Activated CD4-positive, alpha-beta T cell treated with anti-CD3 and anti-CD28 coated beads, Interleukin-2, amount 50 U/mL, for 24 hours (primary cell): ENCODE results near the gene NPC1.
"Not testable (repeated sequence)": the region's sequence is repeated elsewhere in the genome, so short reads cannot be mapped to it uniquely, and the experiment has no call there.

Source experiments
- DNase-seq, 2 donors: peaks; one replicate each; pipeline ENCODE4 v3.0.0-alpha.2; 2020; ENCODE audit warnings: low read depth in 1 of 2, low spot score in 1 of 2

Gene NPC1

GRCh38 chr18:23577521-23577920 is 8.8 kb downstream of the NPC1 start:
- not testable (repeated sequence) for DNase-seq

- DNase-seq = no peak
Measured at GRCh38 chr18:23575309-23575651, 11.0 kb downstream of the NPC1 start.

- no peak for DNase-seq
Measured at GRCh38 chr18:23574611-23575308, 11.5 kb downstream of the NPC1 start.

DNA sequence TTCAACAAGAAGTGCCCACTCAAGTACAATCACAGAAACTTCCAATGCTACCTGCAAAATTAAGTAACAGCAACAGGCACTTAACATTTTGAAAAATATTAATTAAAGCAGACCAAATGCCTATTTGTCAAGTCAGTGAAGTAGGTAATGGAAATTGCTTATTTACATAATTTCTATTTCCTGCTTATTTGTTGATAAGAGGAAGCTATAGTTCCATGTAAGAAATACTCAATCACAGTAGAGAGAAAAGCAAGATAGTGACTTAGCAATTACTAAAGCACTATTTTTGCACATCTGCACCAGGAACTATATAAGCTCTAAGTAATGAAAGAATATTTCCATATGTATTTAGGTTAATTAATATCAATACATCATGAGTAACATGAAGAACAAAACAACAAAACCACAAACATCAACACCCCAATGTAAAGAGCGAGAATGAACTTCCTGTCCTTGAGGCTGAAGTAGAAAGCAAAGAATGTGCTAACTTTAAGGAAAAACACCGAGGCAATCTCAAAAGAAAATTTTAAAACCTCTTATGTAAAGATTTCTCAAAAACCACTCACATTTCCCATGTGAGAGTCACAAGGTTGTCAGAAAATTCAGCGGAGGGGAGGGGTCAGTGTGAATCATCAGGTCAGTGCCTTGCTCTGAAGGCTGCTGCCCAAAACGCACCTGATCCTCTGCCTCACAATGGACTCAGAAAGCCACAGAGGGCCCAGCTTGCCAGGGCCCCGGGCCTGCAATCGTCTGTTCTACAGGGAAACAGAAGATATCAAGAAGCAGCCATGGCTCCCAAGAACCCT is 12.5 kb downstream of the NPC1 start:
- DNase-seq = peak in 1 of 2 donors; percentile 17

- no peak for DNase-seq
Measured at GRCh38 chr18:23573020-23573419, 13.3 kb downstream of the NPC1 start.

DNA sequence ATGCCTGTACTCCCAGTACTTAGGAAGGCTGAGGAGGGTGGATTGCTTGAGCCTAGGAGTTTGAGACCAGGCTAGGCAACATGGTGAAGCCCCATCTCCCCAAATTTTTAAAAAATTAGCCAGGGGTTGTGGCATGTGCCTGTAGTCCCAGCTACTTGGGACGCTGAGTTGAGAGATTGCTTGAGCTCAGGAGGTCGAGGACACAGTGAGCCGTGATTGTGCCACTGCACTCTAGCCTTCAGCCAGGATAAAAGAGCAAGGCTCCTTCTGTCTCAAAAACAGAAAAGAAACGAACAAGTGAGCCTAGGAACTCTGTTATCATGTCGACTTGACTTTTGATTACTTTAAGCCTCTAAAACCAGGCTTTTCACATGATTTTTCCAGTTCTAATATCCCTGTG is 13.7 kb downstream of the NPC1 start:
- no peak for DNase-seq

DNA sequence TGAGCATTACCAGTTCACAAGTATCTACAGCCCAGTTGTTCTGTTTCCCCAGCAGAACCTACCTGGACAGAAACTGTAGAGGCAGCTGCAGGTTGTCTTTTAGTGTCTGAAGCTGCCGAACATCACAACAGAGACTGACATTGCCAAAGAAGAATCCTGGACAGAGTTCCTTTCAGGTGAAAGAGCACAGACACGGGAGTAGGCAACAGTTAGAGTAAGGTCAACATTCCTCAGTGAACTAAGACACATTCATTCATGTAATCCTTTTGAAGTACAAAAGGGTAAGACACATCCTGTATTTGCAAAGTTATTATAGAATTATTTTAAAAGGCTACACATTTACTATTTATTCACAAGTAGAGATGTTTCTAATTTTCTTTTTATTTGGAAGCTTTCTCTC is 14.3 kb downstream of the NPC1 start:
- DNase-seq = no peak

DNA sequence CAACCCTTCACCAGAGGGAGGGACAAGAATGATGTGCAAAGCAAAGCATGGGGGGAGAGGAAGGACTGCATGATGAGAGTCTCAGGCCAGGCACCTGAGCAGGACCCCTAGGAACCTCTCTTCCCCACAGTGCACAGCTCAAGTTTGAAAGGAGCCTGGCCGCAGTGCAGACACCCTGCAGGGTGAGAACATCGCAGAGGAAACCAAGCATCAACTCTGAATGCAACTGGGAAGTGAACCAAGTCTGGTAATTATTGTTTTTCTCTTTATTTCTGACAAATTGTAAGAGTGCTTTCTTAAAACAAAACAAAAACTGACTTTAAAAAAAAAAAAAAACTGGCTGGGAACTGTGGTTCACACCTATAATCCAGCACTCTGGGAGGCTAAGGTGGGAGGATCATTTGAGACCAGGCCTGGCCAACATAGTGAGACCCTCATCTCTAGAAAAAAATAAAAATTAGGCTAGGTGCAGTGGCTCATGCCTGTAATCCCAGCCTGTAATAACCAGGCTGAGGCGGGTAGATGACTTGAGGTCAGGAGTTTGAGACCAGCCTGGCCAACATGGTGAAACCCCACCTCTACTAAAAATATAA is 15.3 kb downstream of the NPC1 start:
- no peak for DNase-seq

DNA sequence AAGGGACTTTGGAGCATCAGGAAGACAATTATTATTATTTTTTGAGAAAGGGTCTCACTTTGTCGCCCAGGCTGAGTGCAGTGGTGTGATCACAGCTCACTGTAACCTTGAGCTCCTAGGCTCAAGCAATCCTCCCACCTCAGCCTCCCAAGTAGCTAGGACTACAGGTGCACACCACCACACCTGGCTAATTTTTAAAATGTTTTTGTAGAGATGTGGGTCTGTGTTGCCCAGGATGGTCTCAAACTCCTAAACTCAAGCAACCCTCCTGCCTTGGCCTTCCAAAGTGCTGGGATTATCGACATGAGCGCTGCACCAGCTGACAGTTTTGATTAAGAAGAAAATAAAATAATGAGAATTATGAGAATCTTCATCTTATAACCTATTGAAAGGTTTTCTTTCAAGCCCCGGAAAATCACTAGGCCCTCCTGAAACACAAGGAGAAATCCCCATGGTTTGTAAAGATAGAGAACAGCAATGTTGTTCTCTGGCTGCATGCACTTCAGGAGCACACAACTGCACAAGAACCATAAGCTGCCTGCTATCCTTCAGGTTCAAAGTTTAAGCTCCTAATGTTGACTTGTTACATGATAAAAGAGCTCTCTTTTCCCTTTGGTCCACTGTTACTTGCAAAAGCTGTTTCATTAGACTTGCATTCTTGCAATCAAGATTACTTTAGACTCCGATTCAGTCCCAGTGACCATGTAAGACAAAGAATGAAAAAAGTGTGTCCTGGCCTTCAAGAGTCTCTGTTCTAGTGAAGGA is 16.8 kb downstream of the NPC1 start:
- no peak for DNase-seq

- no peak for DNase-seq
Measured at GRCh38 chr18:23568281-23569138, 17.8 kb downstream of the NPC1 start.

DNA sequence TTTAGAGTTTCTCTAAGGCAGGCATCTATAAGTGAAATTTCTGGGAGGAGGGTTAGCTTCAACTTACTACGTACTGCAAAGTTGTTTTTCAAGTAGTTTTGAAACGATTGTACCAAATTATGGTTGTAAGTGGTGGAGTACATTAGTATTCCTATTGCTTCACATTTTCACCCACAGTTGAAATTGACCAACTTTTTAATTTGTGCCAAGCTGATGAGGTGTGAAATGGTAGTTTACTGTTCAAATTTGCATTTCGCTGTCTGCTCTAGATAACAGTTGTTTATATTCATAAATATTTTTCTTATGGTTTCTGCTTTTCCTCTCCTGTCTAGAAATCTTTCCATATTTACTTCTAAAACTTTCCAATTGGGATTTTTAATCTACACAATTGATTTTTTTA is 18.6 kb downstream of the NPC1 start:
- DNase-seq = no peak

GRCh38 chr18:23565916-23566547 is 20.3 kb downstream of the NPC1 start:
- DNase-seq = no peak

- no peak for DNase-seq
Measured at GRCh38 chr18:23563377-23564043, 22.8 kb downstream of the NPC1 start.

GRCh38 chr18:23560186-23560585 is 26.1 kb downstream of the NPC1 start:
- DNase-seq = no peak

DNA sequence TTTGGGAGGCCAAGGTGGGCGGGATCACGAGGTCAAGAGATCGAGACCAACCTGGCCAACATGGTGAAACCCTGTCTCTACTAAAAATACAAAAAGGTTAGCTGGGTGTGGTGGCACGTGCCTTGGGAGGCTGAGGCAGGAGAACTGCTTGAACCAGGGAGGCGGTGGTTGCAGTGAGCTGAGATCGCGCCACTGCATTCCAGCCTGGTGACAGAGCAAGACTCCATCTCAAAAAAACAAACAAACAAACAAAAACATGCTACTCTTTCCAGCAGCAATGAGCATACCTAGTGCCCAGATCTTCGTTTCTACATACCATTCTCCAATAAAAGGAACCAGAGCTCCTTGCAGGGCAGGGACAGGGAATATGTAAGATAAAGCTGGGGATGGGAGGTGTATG is 28.8 kb downstream of the NPC1 start:
- not testable (repeated sequence) for DNase-seq

DNA sequence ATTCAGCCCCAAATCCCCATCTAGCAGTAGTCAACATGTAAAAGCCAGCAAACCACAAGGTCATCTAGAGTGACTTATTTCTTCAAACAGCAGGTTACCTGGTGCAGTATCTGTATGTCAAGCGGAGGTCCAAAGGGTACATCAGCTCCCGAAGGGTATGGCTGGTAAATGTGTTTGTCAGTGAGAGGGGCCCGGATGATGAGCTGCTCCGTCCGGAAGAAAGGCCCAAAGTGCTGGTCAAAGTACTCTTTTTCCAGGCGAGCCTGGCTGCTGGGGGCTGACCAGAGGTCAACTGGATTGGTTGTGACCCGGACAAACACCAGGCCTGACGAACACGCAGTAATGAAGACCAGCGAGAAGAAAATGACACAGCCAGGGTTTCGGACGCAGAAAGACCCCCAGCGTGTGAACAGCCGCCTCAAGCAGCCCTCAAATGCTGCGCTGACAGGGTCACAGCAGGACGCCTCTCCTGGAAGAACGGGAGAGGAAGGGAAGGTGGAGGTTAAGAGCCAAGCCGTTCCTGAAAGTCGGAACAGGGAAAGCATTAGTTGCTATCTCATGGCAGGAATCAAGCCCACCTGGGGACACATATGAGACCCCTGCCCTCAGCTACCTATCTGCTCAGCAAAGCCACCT is 30.0 kb downstream of the NPC1 start:
- DNase-seq = no peak

DNA sequence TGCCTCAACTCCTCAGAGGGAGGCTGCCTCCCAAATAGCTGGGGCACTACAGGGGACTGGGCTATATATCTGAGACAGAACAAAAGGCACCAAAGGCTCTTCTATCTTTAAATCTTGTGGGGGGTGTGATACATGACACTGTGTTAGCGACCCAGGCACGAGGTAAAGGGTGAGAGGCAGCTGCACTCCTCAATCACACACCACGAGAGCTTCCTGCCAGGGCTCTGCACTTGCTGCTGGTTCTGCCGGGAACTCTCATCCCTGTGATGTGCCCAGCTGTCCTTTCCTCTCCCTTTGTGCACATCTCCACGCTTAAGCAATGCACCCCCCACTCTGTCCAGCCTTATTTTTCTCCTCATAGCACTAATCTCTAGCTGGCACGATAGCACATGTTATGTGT is 32.4 kb downstream of the NPC1 start:
- DNase-seq = no peak

DNA sequence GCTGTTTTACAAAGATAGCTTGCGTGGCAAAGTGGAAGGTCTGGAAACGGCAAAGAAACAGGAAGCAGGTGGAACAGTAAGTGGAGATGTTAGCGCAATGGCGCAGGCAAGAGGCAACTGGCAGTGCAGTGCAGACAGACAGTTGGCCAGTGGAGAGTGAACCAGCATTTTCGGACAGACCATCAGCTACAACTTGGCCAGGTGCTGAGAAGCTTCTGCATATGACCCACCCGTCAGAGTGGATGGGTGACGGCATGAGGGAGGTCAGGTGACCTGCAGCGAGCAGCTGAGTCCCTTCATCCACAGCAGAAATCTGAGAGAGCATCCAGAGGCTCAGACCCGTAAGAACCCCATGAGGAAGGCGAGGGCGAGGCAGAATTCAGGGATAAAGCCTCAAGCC is 33.8 kb downstream of the NPC1 start:
- no peak for DNase-seq

- no peak for DNase-seq
Measured at GRCh38 chr18:23551978-23552377, 34.3 kb downstream of the NPC1 start.
